ENCODE measurements around the gene TMEM215. TPM values are rescaled to one million over a fixed set of nuclear protein-coding genes. Genes with fewer than 3 reads are reported as not detected.

Gene TMEM215
- total and polyA plus RNA-seq, 2 donors (not counting 3 experiments of a cell fraction or from before 2014, with no cell fraction given): not detected

GRCh38 chr9:32741706-32742105 lies 41.6 kb upstream of the TMEM215 start:
- Histone ChIP-seq H3K79me2 (ENCODE audit: control insufficient read depth, insufficient read depth, low read length) (no peaks in the 10 kb centered on the region), H3K9me3 (replicated peaks; ENCODE audit: control insufficient read depth, insufficient read depth, low read length) (no peaks in the 10 kb centered on the region), H3K9ac (replicated peaks; ENCODE audit: extremely low read depth, insufficient read depth, low read length) (no peak overlapping the region), H3K27ac (ENCODE audit: insufficient read depth, low read depth, low read length) (no peak overlapping the region), H3K4me2 (ENCODE audit: insufficient read depth, low read length) (no peak overlapping the region), H3K4me1 (ENCODE audit: control insufficient read depth, extremely low read depth, insufficient read depth, low read length) (no peaks in the 10 kb centered on the region), H4K20me1 (replicated peaks; ENCODE audit: control insufficient read depth, extremely low read depth, insufficient read depth, low read length) (no peaks in the 10 kb centered on the region), H3K36me3 (ENCODE audit: control insufficient read depth in 2 of 2, extremely low read depth in 1 of 2, insufficient read depth in 2 of 2, low read length in 2 of 2) (no peaks in the 10 kb centered on the region), H3K9me1 (replicated peaks; ENCODE audit: control insufficient read depth, extremely low read depth, insufficient read depth, low read length) (no peaks in the 10 kb centered on the region), H3K27me3 (ENCODE audit: control insufficient read depth in 2 of 2, insufficient read depth in 2 of 2, low read length in 2 of 2) (no peaks in the 10 kb centered on the region), H2AFZ (ENCODE audit: low read depth, low read length) (no peak overlapping the region), H3K4me3 (replicated peaks in 1 of 3; ENCODE audit: insufficient read depth in 1 of 3, low read depth in 1 of 3, low read length in 3 of 3) (no peak overlapping the region)
- FAIRE-seq (no peak), DNase-seq (ENCODE audit: low read depth, low spot score) (no peak)
- TF ChIP-seq POLR2A (IDR thresholded peaks at IDR 0.05; ENCODE audit: low read depth, low read length) (no peak), GATA2 (IDR thresholded peaks at IDR 0.05; ENCODE audit: insufficient read depth, insufficient read length, low read depth, low read length) (no peak), JUN (IDR thresholded peaks at IDR 0.05; ENCODE audit: borderline replicate concordance, insufficient read depth, insufficient read length, low read depth) (no peak), CTCF (IDR thresholded peaks at IDR 0.05; ENCODE audit: extremely low read depth in 1 of 2, insufficient read depth in 1 of 2, low read depth in 1 of 2, low read length in 2 of 2) (no peak), MYC (IDR thresholded peaks at IDR 0.05; ENCODE audit: low read depth, low read length) (no peak), FOS (IDR thresholded peaks at IDR 0.05; ENCODE audit: borderline replicate concordance, insufficient read depth, low read length) (no peak), POLR2AphosphoS5 (IDR thresholded peaks at IDR 0.05; ENCODE audit: insufficient read depth, low read depth, low read length) (no peak), EZH2 (IDR thresholded peaks at IDR 0.05; ENCODE audit: borderline replicate concordance, low read depth, low read length, severe bottlenecking) (no peak)
- TF ChIP-seq, protein P1, sequence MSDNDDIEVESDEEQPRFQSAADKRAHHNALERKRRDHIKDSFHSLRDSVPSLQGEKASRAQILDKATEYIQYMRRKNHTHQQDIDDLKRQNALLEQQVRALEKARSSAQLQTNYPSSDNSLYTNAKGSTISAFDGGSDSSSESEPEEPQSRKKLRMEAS (IDR thresholded peaks at IDR 0.05; ENCODE audit: insufficient read depth, insufficient read length): no peak
- intact Hi-C loops (cut with micrococcal nuclease) (no loop called here), dilution Hi-C loops (cut with MboI; ENCODE audit: extremely low pct_ligation_motif_present, low sequenced_read_pairs) (no loop called here)
- ChIA-PET POLR2A (no interaction called here), CTCF (no interaction called here)
- BruUV-seq (replicated peaks): no TSS peak

All from endothelial cell of umbilical vein (primary cell).